Measurements from ENCODE around the gene PARVA.

Gene PARVA

DNA sequence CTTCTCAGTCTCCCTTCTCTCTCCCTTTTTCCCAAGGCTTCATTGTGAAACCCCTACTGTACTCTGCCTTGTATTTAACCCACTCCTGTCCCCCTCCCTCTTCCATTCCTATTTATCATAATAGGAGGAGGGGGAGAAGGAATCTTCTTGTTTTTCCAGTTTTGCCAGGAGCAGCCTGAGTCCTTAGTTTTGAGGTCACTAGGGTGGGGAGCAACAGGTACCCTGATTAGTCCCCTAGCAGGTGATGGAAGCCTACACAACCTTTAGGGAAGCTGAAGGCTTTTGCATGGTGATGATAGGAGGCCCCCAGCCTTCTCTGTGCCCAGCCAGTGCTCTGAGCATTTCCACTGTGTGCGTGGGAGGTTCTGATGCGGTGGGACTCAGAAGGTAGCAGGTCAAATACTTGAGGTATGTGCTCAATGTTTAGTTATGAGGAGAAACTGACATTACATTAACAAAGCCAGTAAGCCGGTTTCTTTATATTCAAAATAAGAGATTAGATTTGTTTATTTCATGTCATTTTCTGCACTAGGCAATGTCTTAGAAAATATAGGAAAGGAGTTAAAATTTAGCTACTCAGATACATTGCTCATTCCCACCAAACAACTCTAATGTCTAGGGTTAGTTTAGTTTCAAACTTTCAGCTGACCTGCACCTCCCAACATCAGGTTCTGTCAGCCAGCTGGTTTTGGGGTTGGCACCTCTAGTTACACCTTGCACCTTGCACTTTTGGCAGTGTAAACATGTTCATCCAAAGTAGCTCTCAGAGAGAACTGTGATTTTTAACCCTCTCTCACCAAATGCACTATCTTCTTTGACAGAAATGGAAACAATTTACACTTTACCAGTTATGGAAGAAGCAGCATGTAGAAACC, 26.0 kb downstream of the PARVA start:
- no peak for DNase-seq

DNA sequence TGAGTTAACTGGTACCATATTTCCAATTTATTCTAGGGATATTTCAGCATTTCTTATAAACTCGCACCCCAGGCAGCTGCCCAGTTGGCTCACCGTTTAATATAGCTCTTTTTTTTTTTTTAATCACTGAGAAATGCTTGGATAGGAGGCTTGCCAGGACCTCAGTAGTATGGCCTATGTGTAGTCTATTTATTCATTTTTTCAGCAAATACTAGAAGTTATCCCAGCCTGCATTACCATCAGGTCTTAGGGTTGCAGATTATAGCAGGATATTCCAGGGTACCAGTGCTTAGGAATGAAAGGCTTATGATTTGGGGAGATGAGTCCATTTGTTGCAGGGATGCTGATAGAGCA, 26.6 kb downstream of the PARVA start:
- DNase-seq = no peak

DNA sequence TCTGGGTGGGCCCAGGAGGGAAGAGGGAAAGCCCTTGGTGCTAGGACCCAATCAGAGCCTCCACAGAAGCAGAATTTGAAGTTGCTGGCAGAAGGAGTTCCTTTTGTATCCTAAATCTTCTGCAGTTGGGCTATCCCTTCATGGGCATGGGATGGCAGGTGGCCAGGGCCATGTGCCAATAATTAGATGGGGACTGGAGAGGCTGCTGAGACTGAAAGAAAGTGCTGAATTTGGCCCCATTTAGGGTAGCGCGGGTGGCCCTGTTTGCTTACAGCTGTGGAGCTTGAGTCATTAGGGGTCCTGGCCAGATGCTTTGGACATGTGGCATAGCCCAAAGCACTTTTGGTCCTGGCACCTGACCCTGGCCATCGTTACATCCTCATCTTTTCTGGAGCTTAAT, 27.1 kb downstream of the PARVA start:
- DNase-seq = peak in 1 of 58 donors; percentile 3

DNA sequence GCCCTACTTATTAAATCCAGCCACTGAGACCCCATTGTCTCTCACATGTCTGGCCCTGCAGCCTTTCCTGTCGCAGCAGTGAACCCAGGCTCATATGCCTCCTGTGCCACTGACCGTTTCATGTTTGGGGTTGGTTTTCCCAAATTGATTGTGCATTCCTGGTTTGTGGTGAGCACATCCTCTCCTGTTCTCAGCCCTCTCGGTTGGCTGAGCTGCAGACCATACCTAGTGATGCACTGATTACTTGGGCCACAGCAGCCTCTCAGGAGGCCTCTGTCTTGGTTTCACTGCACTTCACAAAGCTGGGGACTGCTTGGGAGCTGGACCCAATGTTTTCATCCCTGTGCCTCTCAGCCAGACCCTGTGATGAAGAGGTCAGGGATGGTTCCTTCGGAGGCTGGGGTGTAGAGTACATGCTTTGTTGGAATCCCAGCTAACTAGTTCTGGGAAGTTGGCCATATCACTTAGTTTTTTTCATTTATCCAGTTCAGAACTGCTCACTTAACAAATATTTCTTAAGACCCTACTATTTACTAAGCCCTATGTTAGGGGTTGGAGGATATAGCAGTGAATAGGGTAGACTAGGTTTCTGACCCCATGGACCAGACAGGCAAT, 30.9 kb downstream of the PARVA start:
- DNase-seq = no peak

DNA sequence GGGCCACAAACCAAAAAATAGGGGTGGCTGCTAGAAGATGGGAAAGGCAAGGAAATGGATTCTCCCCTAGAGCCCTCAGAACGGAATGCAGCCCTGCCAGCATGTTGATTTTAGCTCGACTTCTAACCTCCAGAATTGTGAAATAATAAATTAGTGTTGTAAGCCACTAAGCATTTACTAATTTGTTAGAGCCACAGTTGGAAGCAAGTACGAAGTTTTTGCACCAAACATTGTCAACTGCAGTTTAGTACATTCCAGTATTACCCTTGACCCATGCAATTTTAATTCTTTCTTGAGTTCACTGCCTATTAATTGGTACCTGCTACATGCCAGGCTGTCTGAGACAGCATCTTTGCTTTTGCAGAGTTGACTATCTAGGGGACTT, 32.2 kb downstream of the PARVA start:
- DNase-seq = no peak

DNA sequence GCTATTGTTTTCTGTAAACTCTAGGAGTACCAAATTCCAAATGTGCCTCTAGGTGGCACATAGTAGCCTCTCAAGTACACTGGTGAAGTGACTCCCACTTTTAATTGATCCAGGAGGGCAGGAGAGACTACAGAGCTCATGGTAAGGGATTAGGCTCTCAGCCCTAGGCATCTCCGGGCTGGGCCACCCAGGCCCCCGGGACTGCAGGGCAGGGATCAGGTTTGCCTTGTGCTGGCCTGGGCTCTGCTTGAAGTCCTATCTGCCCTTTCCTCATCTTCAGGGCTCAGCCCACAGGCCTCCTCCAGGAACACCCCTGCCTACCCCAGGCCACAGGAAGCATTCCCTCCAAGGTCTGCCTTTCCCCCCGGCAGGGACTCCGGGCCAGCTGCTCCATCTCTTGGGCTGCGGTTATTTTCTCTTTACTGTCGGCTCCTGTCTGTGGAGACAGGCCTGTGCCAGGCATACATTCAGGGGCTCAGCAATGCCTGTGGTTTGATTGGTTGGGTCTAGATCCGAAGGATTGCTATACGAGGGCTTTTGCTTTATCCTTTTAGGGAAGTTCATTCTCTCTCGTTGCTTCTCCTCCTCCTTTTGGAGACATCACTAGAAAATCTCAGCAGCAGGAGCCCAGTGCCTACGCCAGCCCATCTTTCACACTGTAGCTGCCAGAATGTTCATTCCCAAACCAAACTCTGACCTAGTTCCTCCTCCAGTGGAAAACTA, 32.8 kb downstream of the PARVA start:
- DNase-seq = peak in 17 of 58 donors; percentile 7 to 66 (median 27)

DNA sequence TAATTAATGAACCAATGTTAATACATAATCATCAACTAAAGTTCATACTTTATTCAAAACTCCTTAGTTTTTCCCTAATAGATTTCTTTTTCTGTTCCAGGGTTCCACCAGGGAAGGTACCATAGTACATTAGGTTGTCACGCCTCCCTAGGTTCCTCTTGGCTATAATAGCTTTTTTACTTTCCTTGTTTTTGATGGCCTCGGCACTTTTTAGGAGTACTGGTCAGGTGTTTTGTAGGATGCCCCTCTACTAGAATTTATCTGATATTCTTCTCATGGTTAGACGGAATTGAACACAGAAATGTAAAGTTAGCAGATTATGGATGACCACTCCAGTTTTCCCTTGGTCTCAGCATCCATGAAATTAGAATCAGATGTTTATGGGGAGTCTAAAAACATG, 34.0 kb downstream of the PARVA start:
- DNase-seq = no peak

DNA sequence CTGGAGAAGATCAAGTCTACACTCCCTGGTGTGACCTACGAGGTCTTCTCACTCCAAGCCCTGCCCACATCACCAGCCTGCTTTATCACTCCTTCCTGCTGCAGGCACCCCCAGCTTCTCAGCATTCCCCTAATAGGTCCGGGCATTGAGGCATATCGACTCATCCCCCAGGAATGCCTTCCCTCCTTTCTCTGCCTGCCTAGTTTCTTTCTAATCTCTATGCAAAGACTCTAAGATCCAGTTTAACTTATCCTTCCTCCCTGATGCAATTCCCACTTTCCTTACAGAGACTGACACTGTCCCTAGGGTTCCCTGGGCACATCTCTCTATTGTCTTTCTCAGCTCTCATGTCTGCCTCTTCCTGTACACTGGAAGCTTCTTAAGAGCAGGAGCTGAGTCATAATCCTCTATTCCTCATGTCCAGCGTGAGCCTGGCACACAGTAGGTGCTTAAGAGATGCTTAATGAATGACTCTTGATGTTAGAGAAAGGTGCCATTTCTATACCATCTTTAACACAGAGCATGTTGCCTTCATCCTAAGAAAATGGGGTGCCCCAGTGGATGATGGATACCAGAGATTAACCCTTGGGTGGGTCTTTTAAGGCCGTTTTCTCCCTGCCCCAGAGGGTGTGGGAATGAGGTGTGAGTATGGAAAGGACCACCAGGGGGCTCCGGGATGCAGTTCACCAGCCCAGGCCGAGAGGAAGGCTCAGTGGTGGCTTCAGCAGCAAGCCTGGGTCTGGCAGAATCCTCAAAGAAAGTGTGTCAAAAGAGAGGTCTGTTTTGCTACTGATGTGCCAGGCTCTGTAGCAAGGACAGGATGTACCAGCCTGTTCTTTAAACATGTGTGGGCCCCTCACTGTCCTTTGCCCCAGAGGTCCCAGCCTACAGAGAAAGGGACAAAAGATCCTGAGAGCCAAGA, 34.7 kb downstream of the PARVA start:
- peak in 23 of 58 donors; percentile 9 to 63 (median 27) for DNase-seq

DNA sequence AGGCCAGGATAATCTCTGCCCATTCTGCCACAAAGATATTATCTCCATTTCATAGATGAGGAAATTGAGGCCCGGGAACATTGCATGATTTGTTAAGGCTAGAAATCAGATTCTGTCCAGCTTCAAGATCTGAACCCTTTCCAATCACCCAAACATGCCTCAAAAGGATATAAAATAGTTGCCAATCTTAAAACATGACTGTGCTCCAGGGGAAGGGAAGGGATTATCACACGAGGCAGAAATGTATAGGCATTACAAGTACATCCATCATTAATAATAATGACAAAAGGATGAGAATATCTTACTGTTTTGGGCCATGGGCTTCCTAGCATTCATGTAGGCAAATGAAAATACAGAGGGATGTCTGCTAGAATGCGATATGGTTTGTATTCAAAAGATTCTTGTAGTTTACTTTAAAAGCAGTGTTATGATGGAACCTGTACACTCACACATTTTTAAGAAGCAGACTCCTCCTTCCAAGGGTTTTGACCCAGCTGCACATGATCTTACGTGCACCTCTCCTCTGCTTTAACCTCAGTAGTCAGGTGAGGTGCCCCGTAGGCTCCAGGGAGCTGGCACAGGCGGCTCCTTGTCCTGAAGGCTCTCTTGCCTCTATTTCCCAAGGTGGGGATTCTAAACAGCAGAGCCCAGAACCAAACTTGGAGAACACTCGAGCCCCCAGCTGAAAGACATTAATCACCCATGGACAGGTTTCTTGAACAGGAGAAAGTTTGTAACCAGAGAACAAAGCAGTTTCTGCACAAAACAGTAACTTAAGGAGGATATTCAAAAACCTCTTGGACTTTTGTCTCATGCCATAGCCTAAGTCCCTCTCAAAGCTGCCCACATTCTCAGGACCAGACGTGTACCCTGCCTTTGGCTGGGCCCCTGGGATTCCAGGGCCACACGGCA, 36.0 kb downstream of the PARVA start:
- DNase-seq = no peak

DNA sequence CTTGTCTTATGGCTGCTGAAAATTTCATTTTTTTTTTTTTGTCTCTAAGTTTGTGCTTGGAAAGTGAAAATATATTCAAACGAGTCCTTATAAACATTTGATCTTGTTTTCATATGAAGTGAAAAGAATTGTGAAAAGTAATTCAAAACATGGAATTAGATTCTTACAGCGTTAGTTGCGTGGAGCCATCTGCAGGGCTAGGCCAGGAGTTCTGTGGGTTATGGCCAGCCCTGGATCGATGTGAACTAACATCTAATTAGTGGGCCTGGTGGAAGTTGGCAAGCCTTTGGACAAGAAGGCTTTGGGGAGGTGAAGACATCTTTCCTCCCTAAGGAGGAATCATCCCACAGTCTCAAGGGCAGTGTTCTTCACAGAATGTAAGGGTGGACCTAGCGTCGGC, 37.2 kb downstream of the PARVA start:
- DNase-seq = no peak

DNA sequence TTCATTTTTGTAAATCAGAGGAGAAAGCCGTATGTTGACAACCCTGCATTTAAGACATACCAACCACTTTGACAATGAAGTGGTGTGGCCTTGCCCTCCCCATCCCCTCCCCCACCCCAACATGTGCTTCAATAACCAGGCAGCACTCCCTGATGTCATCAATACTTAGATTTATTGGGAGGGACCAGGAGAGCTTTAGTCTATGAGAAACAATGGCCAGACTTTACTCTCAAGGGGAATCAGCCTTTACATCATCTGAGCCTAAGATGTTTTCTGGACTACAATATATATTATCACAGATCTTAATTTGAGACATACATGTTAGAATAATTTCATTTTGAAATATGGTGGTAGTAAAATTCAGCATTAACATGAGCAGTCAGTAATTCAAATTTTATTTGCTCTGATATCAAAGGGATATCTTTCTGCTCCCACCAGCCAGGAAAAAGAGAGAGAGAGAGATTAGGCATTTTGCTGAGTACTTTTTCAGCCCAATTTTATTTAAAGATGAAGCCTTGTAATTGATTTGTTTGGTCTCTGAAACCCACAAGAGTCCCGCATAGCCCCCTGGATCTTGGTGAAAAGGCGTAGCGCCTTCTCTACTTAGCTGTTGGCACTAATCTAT, 38.1 kb downstream of the PARVA start:
- DNase-seq = no peak

DNA sequence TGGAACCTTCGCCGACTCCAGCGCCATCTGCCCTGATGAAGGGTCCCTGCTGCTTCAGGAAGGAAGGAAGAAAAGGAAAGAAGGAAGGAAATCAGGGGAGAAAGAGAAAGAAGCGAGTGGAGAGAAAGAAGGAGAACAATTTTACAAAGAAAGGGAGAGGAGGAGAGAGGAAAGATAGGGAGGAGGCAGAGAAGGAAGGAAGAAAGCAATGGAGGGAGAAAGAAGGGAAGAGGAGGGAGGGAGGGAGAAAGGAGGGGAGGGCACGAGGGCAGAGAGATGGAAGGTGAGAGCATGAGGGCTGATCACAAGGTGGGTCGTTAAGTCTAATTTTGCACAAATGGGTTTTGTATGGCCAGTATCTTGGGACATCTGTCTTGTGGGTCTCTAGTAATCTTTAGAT, 39.2 kb downstream of the PARVA start:
- DNase-seq = no peak

DNA sequence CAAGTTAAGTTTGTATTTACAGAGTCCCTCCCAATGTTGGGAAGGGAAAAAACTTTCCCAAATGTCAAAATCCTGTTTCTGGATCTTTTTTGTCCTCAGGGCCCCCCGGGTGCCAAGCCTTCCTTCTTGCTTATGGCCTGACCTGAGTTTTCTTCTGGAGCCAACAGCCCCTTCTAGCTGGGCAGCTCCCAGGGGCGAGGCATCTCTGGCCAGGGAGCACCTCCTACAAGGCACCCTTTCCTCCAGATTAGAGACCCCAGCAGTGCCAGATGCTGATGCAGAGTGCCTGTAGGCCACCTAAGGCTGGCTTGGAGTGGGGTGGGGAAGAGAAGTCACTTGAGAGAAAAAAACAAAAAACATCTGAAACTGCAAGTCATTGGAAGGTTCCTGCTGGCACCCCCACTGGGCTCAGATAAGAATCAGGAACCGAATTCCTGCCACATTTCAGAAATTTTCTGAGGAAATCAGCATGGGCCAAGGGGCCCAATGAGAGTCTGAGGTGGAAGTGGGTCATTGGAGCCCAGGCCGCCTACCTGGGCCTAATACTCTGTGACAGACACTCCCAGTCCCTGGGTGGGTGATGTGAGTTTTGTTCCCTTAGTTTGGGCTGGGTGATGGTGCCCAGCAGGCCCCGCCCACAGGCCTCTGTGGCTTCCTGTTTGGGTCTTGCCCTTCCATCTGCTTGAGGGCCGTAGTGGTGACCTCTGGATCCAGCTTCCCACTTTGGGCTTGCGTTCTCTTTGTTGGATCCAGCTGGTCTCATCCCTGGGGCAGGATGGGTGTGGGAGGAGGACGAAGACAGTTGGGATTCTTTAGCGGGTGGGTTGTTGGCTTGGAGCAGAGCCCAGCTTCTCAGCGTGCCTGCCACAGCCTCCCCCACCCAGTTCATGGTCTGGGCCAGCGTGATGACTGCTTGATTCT, 40.6 kb downstream of the PARVA start:
- no peak for DNase-seq

DNA sequence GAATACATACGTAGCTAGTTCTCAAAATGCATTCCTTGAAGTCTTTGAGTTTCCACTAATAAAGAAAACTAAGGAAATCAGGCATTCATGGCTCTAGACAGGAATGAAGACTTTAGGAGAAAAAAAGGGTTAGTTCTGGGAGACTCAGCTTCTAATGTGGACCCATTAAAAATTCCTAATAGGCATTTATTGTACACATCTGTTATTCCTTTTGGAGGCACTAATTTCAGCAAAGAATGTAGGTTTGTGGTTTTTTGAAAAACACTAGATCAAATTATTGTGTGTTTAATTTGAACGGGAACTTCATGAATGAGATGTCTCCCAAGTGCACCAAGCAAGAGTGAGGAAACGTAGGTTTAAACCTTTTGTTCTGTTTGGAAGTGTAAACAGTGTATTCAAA, 42.7 kb downstream of the PARVA start:
- no peak for DNase-seq

DNA sequence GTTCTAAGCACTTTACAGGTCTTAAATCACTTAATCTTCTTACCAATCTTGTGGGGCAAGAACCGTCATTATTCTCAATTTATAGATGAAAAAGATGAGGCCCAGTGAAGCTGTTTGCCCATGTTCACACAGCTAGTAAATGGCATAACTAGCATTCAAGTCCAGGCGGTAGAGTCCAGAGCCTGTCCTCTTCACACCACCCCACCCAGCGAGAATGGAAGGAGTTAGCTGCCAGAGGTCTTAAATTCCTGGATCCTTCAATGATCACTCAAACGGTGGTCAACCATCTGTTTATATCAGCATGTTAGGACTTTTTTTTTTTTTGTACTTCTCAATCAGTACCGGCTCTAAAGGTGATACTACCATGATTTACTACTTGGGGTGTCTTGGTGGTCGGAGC, 43.3 kb downstream of the PARVA start:
- DNase-seq = no peak

DNA sequence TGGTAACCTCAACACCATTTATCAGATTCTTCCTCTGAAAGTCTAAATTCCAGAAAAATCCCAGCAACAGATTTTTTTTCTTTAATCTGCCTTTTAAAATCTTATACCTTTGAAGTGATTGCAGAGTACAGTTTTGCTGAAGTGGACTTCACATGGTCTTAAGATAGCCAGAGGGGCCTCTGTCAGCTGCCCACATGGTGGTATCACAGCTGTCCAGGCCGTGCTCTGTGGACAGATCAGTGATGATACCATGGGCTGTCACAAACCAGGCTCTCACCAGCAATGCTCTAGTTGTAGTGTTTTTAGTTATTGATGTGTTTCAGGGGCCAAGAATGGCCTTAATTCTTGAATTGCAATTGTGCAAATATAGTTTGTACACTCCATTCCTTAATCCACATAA, 44.0 kb downstream of the PARVA start:
- no peak for DNase-seq

DNA sequence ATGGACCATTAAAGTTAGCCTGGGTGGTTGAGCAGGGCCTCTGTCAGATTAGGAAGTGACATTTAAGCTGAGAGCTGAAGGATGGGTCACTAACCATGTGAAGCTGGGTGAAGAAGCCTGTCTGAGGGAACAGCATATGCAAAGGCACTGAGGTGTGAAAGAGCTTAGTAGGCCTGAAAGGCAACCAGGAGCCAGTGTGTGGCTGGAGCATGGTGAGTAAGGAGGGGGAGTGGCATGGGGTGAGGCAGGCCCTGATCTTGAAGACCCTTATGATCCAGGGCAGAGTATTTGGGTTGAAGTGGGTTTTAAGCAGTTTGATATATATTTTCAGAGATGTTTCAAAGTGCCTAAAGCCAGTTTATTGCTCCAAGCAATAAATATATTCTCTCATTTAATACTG, 48.8 kb downstream of the PARVA start:
- DNase-seq = no peak

DNA sequence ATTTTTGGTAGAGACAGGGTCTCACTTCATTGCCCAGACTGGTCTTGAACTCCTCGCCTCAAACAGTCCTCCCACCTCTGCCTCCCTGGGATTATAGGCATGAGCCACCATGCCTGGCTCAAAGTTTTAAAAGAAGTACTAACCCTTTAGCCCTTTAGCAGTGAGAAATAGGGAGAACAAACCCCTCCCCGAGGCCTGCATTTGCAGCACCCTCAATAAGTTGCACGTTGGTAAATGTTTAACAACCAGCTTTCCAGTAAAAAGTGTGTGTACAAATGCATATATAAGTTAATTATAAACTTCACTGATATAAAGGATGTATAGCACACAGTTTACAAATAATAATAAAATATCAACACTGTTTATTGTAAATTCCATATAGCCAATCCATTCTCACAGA, 51.8 kb downstream of the PARVA start:
- DNase-seq = no peak

DNA sequence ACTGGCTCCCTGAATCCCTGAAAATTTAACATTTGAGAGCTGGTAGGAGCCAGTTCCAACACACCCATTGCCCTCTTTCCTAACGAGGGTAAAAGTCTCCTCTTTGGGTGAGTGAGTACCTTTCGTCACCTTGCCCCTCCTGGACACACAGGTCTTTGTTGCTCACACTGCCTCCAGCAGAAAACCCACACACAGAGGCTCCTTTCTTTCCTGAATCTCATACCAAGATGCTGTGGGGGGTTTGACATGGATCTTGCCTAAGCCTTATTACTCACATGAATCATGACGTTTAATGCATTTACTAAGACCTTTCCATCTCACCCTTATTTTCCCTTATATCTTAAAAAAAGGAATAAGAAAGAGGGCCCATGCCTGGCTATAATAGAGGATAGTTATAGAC, 53.0 kb downstream of the PARVA start:
- no peak for DNase-seq
